Liver (tissue), 9 donors: ENCODE measurements around the gene XRCC6. TPM values are rescaled to one million over a fixed set of nuclear protein-coding genes. Genes with fewer than 3 reads are reported as not detected.

ENCODE experiments used
- DNase-seq: peaks from one replicate; pipeline ENCODE4 v3.0.0-alpha.2; 2017; ENCODE audit warnings: low spot score
- H3K27ac ChIP-seq, 2 donors: one replicate each; pipeline ENCODE4 v1.7.0; 2013; ENCODE audit warnings: inconsistent platforms in 2 of 2, low read length in 2 of 2, control low read depth in 1 of 2, low read depth in 1 of 2, mild to moderate bottlenecking in 1 of 2
- H3K27me3 ChIP-seq, 4 donors: one replicate each; pipeline versions ENCODE4 v1.6.1 to v1.7.0; 2013; ENCODE audit warnings: low read length in 3 of 4, inconsistent platforms in 1 of 4, mild to moderate bottlenecking in 1 of 4, moderate library complexity in 1 of 4; ENCODE audit not compliant: control insufficient read depth in 4 of 4, insufficient read depth in 4 of 4
- H3K36me3 ChIP-seq, 4 donors: one replicate each; pipeline versions ENCODE4 v1.6.1 to v1.7.0; 2013; ENCODE audit warnings: low read length in 3 of 4, mild to moderate bottlenecking in 3 of 4, low read depth in 1 of 4, moderate library complexity in 1 of 4; ENCODE audit not compliant: control insufficient read depth in 4 of 4, insufficient read depth in 3 of 4
- H3K4me1 ChIP-seq, 4 donors: one replicate each; pipeline versions ENCODE4 v1.6.1 to v1.7.0; 2013; ENCODE audit warnings: low read length in 3 of 4, mild to moderate bottlenecking in 3 of 4, moderate library complexity in 1 of 4; ENCODE audit not compliant: control insufficient read depth in 4 of 4, insufficient read depth in 4 of 4
- H3K4me3 ChIP-seq, 3 donors: one replicate each; pipeline versions ENCODE4 v1.6.1 to v1.7.0; 2013; ENCODE audit warnings: low read length in 3 of 3, control low read depth in 1 of 3, low read depth in 1 of 3, mild to moderate bottlenecking in 1 of 3
- H3K9ac ChIP-seq, 2 donors: one replicate each; pipeline ENCODE4 v1.7.0; 2013; ENCODE audit warnings: low read length in 2 of 2, mild to moderate bottlenecking in 2 of 2, moderate library complexity in 2 of 2, control low read depth in 1 of 2, low read depth in 1 of 2
- H3K9me3 ChIP-seq, 4 donors: one replicate each; pipeline versions ENCODE4 v1.6.1 to v1.7.0; 2013; ENCODE audit warnings: low read length in 3 of 4; ENCODE audit not compliant: control insufficient read depth in 4 of 4
- EGR1 ChIP-seq, 2 donors: IDR thresholded peaks; 2 replicates each; pipeline ENCODE4 v1.6.1; 2016 to 2018; ENCODE audit warnings: antibody characterized with exemption in 2 of 2, low read depth in 2 of 2
- FOXA1 ChIP-seq: IDR thresholded peaks from 2 replicates; pipeline ENCODE4 v1.6.1; 2016; ENCODE audit warnings: antibody characterized with exemption
- FOXA2 ChIP-seq: IDR thresholded peaks from 2 replicates; pipeline ENCODE4 v1.6.1; 2016; ENCODE audit warnings: antibody characterized with exemption
- GABPA ChIP-seq, 2 donors: IDR thresholded peaks in 1 of 2; conservative IDR thresholded peaks in 1 of 2; 2 replicates each; pipeline ENCODE4 v1.6.1; 2016; ENCODE audit warnings: antibody characterized with exemption in 2 of 2, mild to moderate bottlenecking in 1 of 2, moderate library complexity in 1 of 2
- HNF4A ChIP-seq, 2 donors: conservative IDR thresholded peaks; 2 replicates each; pipeline ENCODE4 v1.6.1; 2016; ENCODE audit warnings: antibody characterized with exemption in 2 of 2, mild to moderate bottlenecking in 2 of 2
- HNF4G ChIP-seq: IDR thresholded peaks from 2 replicates; pipeline ENCODE4 v1.6.1; 2016; ENCODE audit warnings: antibody characterized with exemption
- JUND ChIP-seq, 2 donors: IDR thresholded peaks; 2 replicates each; pipeline ENCODE4 v1.6.1; 2016; ENCODE audit warnings: antibody characterized with exemption in 2 of 2
- NR2F2 ChIP-seq: IDR thresholded peaks from 2 replicates; pipeline ENCODE4 v1.6.1; 2016; ENCODE audit warnings: antibody characterized with exemption
- RAD21 ChIP-seq, 2 donors: IDR thresholded peaks; 2 replicates each; pipeline ENCODE4 v1.6.1; 2016; ENCODE audit warnings: antibody characterized with exemption in 2 of 2, mild to moderate bottlenecking in 2 of 2
- SP1 ChIP-seq: IDR thresholded peaks from 2 replicates; pipeline ENCODE4 v1.6.1; 2018; ENCODE audit warnings: antibody characterized with exemption, mild to moderate bottlenecking
- TAF1 ChIP-seq: conservative IDR thresholded peaks from 2 replicates; pipeline ENCODE4 v1.6.1; 2016; ENCODE audit warnings: antibody characterized with exemption, mild to moderate bottlenecking
- YY1 ChIP-seq: IDR thresholded peaks from 2 replicates; pipeline ENCODE4 v1.6.1; 2016; ENCODE audit warnings: antibody characterized with exemption, mild to moderate bottlenecking
- WGBS: extraction: QIAGEN DNeasy Blood & Tissue Kit; methylation state at CpG from one replicate; pipeline ENCODE4 v1.1.7; 2013; 5-methylcytosine and 5-hydroxymethylcytosine counted together
- polyA plus RNA-seq, 2 donors: library from polyadenylated mRNA; stranded (reverse) in 1 of 2; unstranded in 1 of 2; fragments of 200-250 nt in 1 of 2; fragments of >200 nt in 1 of 2; fragmentation: Nextera tagmentation in 1 of 2; extraction: Ambion mirVana in 1 of 2; gene quantifications; one replicate each; pipeline versions ENCODE4 v1.2.1 to v1.2.3, GENCODE V29; 2013 to 2015
- total RNA-seq, 2 donors: library from RNA; depleted of rRNA; stranded (reverse); fragments of >200 nt; gene quantifications; one replicate each; pipeline ENCODE4 v1.2.3, GENCODE V29; 2014
- TF ChIP-seq, protein P1 (sequence below): IDR thresholded peaks from 2 replicates; pipeline ENCODE4 v1.6.1; 2016; ENCODE audit warnings: antibody characterized with exemption
- TF ChIP-seq, protein P2 (sequence below): IDR thresholded peaks from 2 replicates; pipeline ENCODE4 v1.6.1; 2016; ENCODE audit warnings: antibody characterized with exemption
- TF ChIP-seq, protein P3 (sequence below): IDR thresholded peaks from 2 replicates; pipeline ENCODE4 v1.6.1; 2016; ENCODE audit warnings: antibody characterized with exemption, mild to moderate bottlenecking
- donor health status: healthy.
- donor health status: healthy.
- donor health status: healthy.
- donor health status: healthy.
- donor health status: healthy.

XRCC6 gene
- total and polyA plus RNA-seq, 4 donors = 81.8 to 148 (median 96.0) TPM

DNA sequence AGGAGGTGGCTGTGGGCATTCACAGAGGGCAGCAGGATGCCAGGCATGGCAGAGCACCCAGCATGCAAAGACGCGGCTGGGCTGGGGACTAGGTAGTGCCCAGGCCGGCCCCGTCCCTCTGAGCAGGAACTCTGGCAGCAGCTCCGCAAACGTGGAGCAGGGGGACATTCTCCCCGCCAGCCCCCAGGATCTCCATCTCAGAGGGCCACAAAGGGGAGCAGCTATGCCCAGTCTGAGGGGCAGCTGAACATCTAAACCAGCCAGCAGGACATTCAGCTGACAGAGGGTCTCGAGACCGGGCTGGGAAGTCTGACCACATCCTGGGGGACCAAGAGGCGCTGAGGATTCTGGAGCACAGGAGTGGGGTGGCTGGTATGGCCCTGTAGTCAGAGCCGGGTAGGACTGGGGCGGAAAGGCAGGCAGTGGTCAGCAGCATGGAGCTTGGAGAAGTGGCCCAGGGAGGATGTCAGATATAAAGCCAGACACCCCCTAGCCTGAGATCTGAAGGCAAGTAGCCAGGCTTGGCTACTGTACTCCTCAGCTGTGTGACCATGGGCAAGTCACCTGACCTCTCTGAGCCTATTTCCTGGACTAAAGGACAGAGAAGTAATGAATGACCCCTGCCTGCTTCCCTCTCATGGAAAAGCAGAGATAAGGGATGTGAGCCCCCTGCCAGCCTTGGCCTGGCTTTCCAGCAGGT lies 41.6 kb upstream of the XRCC6 start:
- no peaks in the 10 kb centered on the region for H3K4me1 ChIP-seq
- H3K4me3 ChIP-seq = no peak overlapping the region
- H3K9ac ChIP-seq = no peak overlapping the region
- TF ChIP-seq HNF4G (no peak), SP1 (no peak), GABPA (IDR thresholded peaks at IDR 0.05 in 1 of 2, conservative IDR thresholded peaks at IDR 0.05 in 1 of 2) (no peak), JUND (IDR thresholded peaks at IDR 0.05) (no peak), FOXA1 (no peak), TAF1 (no peak), YY1 (no peak), HNF4A (conservative IDR thresholded peaks at IDR 0.05) (no peak), NR2F2 (no peak)
- TF ChIP-seq, protein P1, sequence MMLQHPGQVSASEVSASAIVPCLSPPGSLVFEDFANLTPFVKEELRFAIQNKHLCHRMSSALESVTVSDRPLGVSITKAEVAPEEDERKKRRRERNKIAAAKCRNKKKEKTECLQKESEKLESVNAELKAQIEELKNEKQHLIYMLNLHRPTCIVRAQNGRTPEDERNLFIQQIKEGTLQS = no peak
- TF ChIP-seq, protein P2, sequence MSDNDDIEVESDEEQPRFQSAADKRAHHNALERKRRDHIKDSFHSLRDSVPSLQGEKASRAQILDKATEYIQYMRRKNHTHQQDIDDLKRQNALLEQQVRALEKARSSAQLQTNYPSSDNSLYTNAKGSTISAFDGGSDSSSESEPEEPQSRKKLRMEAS = no peak
- TF ChIP-seq, protein P3, sequence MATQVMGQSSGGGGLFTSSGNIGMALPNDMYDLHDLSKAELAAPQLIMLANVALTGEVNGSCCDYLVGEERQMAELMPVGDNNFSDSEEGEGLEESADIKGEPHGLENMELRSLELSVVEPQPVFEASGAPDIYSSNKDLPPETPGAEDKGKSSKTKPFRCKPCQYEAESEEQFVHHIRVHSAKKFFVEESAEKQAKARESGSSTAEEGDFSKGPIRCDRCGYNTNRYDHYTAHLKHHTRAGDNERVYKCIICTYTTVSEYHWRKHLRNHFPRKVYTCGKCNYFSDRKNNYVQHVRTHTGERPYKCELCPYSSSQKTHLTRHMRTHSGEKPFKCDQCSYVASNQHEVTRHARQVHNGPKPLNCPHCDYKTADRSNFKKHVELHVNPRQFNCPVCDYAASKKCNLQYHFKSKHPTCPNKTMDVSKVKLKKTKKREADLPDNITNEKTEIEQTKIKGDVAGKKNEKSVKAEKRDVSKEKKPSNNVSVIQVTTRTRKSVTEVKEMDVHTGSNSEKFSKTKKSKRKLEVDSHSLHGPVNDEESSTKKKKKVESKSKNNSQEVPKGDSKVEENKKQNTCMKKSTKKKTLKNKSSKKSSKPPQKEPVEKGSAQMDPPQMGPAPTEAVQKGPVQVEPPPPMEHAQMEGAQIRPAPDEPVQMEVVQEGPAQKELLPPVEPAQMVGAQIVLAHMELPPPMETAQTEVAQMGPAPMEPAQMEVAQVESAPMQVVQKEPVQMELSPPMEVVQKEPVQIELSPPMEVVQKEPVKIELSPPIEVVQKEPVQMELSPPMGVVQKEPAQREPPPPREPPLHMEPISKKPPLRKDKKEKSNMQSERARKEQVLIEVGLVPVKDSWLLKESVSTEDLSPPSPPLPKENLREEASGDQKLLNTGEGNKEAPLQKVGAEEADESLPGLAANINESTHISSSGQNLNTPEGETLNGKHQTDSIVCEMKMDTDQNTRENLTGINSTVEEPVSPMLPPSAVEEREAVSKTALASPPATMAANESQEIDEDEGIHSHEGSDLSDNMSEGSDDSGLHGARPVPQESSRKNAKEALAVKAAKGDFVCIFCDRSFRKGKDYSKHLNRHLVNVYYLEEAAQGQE = no peak
- WGBS = 97% methylated on average over 12 of the region's 12 CpGs
- DNase-seq = no peak
- H3K36me3 ChIP-seq = peaks cover 10 to 33% (median 24%) of the 10 kb centered on the region in 4 donors
- H3K9me3 ChIP-seq = no peaks in the 10 kb centered on the region
- no peaks in the 10 kb centered on the region for H3K27me3 ChIP-seq
- H3K27ac ChIP-seq = no peak overlapping the region

DNA sequence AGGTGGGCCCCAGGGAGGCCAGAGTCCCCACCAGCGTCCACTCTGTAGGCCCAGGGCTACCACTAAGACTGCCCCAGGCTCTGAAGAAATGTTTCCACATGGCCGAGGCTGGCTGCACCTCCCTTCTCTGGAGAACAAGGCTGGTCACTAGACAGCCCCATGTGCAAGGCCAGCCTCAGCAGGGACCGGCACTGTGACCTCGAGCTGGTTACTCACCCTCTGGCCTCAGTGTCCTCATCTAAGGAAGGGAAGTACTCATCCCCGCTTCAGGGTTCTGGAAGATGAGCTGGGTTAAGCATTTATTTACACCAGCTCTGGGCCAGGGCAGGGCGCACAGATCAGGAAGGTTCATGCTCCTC lies 41.1 kb upstream of the XRCC6 start:
- TF ChIP-seq, protein P2 = no peak
- no peak for TF ChIP-seq FOXA2
- TF ChIP-seq JUND (IDR thresholded peaks at IDR 0.05) = no peak
- no peak for TF ChIP-seq HNF4A (conservative IDR thresholded peaks at IDR 0.05)
- no peak for TF ChIP-seq HNF4G
- TF ChIP-seq RAD21 (IDR thresholded peaks at IDR 0.05) = no peak
- TF ChIP-seq, protein P3 = no peak
- TF ChIP-seq NR2F2 = no peak
- no peak for TF ChIP-seq TAF1
- no peak for TF ChIP-seq EGR1 (IDR thresholded peaks at IDR 0.05; ENCODE audit: low read depth in 2 of 2)
- Histone ChIP-seq H3K27me3 (no peaks in the 10 kb centered on the region), H3K4me3 (no peak overlapping the region), H3K9ac (no peak overlapping the region), H3K36me3 (peaks cover 10 to 37% (median 28%) of the 10 kb centered on the region in 4 donors), H3K4me1 (no peaks in the 10 kb centered on the region), H3K9me3 (no peaks in the 10 kb centered on the region), H3K27ac (no peak overlapping the region)
- DNase-seq = no peak
- WGBS = 88% methylated on average over 6 of the region's 6 CpGs
